Measurements from ENCODE around the gene SMAD9.
"Not testable (repeated sequence)": the region's sequence is repeated elsewhere in the genome, so short reads cannot be mapped to it uniquely, and the experiment has no call there.

Gene SMAD9

GRCh38 chr13:36884235-36884634 lies 35.8 kb downstream of the SMAD9 start:
- DNase-seq (ENCODE audit: low read depth) = no peak
- TF ChIP-seq CTCF (IDR thresholded peaks at IDR 0.05; ENCODE audit: insufficient read depth, low read depth, low read length, missing control alignments) = no peak
- no peak overlapping the region for H3K4me3 ChIP-seq (ENCODE audit: low read depth, low read length)

GRCh38 chr13:36883824-36884223 lies 36.2 kb downstream of the SMAD9 start:
- H3K4me3 ChIP-seq (ENCODE audit: low read depth, low read length) = no peak overlapping the region
- no peak for TF ChIP-seq CTCF (IDR thresholded peaks at IDR 0.05; ENCODE audit: insufficient read depth, low read depth, low read length, missing control alignments)
- DNase-seq (ENCODE audit: low read depth) = no peak

- DNase-seq (ENCODE audit: low read depth); H3K4me3 ChIP-seq (ENCODE audit: low read depth, low read length): not testable (repeated sequence)
These were observed 36.6 kb downstream of the SMAD9 start for GRCh38 chr13:36883392-36883791.

- no peak for TF ChIP-seq CTCF (IDR thresholded peaks at IDR 0.05; ENCODE audit: insufficient read depth, low read depth, low read length, missing control alignments)
- H3K4me3 ChIP-seq (ENCODE audit: low read depth, low read length) = no peak overlapping the region
- no peak for DNase-seq (ENCODE audit: low read depth)
These were observed 37.1 kb downstream of the SMAD9 start for GRCh38 chr13:36882829-36883390.

- DNase-seq (ENCODE audit: low read depth) = no peak
- H3K4me3 ChIP-seq (ENCODE audit: low read depth, low read length) = no peak overlapping the region
- no peak for TF ChIP-seq CTCF (IDR thresholded peaks at IDR 0.05; ENCODE audit: insufficient read depth, low read depth, low read length, missing control alignments)
These were observed 39.1 kb downstream of the SMAD9 start for GRCh38 chr13:36880961-36881360.

GRCh38 chr13:36879218-36879938 lies 40.7 kb downstream of the SMAD9 start:
- DNase-seq (ENCODE audit: low read depth) = no peak
- TF ChIP-seq CTCF (IDR thresholded peaks at IDR 0.05; ENCODE audit: insufficient read depth, low read depth, low read length, missing control alignments) = no peak
- no peak overlapping the region for H3K4me3 ChIP-seq (ENCODE audit: low read depth, low read length)

GRCh38 chr13:36875961-36876360 lies 44.1 kb downstream of the SMAD9 start:
- TF ChIP-seq CTCF (IDR thresholded peaks at IDR 0.05; ENCODE audit: insufficient read depth, low read depth, low read length, missing control alignments) = no peak

More at GRCh38 chr13:36875961-36876360, 44.1 kb downstream of the SMAD9 start:
- H3K4me3 ChIP-seq (ENCODE audit: low read depth, low read length) = no peak overlapping the region
- no peak for DNase-seq (ENCODE audit: low read depth)

Measured in GM12865 (cell line).